ENCODE data around the gene ERC1.

The ERC1 gene

GRCh38 chr12:1102791-1103450 lies 111.9 kb downstream of the ERC1 start (continued):
- no peak for TF ChIP-seq ZNF398 (tag by site-specific recombination; IDR thresholded peaks at IDR 0.05)
- TF ChIP-seq ZNF2 (tag by site-specific recombination; IDR thresholded peaks at IDR 0.05): no peak
- no peak for TF ChIP-seq SP7 (tag by site-specific recombination; IDR thresholded peaks at IDR 0.05)
- TF ChIP-seq ZEB2 (tag by site-specific recombination; IDR thresholded peaks at IDR 0.05): no peak
- no peak for TF ChIP-seq GLI4 (tag by site-specific recombination; IDR thresholded peaks at IDR 0.05)

DNA sequence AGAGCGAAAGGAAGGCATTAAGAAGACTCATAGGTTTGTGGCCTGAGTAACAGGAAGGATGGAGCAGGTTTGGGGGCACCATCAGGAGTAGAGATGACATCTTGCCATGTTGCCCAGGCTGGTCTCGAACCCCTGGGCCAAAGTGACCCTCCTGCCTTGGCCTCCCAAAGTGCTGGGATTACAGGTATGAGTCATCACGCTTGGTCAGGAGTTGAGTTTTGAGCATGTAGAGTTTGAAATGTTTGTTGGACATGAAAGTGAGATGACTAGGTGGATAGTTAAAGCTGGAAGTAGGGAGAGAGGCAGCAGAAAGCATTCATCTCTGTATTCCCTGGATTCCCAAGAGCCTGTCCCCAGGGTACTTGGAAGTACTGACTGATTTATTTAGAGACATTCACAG lies 112.6 kb downstream of the ERC1 start:
- H3K4me3 ChIP-seq (ENCODE audit: low read depth, low read length): no peak overlapping the region
- ChIA-PET CTCF (interaction anchor here (0.6 to 3.6 kb wide), 5 partner anchors 11 to 533 kb away, joined by 3 to 21 read pairs (median 4); no protein-coding TSS in a partner anchor), POLR2A (interaction anchor here (0.6 kb wide), 1 partner anchor 398 kb away, joined by 3 read pairs; no protein-coding TSS in a partner anchor)
- 0 out of 2 replicates have a peak, but pooled peaks cover 4% of the 10 kb centered on the region for H3K4me1 ChIP-seq (ENCODE audit: control insufficient read depth, insufficient read depth, low read length)
- no peaks in the 10 kb centered on the region for H3K36me3 ChIP-seq (ENCODE audit: control insufficient read depth in 2 of 2, insufficient read depth in 1 of 2, low read length in 2 of 2)
- TF ChIP-seq ZNF24 (tag by site-specific recombination; IDR thresholded peaks at IDR 0.05) (0 out of 2 replicates have a peak, but pooled peaks have one; percentile 19), GLIS1 (tag by site-specific recombination; IDR thresholded peaks at IDR 0.05) (peak; percentile 46; the same call in 1 of the 2 replicates), SALL2 (tag by site-specific recombination; IDR thresholded peaks at IDR 0.05; ENCODE audit: borderline replicate concordance) (no peak), ZNF654 (tag by site-specific recombination; IDR thresholded peaks at IDR 0.05; ENCODE audit: low read depth) (no peak), ZNF423 (tag by site-specific recombination; IDR thresholded peaks at IDR 0.05) (no peak), ZNF354C (tag by site-specific recombination; IDR thresholded peaks at IDR 0.05; ENCODE audit: borderline replicate concordance, low read depth) (no peak), MZF1 (tag by site-specific recombination; IDR thresholded peaks at IDR 0.05; ENCODE audit: borderline replicate concordance) (no peak), ZNF114 (tag by site-specific recombination; IDR thresholded peaks at IDR 0.05) (no peak), PRDM1 (tag by site-specific recombination; IDR thresholded peaks at IDR 0.05) (peak; percentile 60; the same call in 1 of the 2 replicates), RBAK (tag by site-specific recombination; IDR thresholded peaks at IDR 0.05) (no peak), GLIS2 (tag by site-specific recombination; IDR thresholded peaks at IDR 0.05) (peak; percentile 65), ZNF138 (tag by site-specific recombination; IDR thresholded peaks at IDR 0.05; ENCODE audit: borderline replicate concordance) (no peak), ZNF202 (tag by site-specific recombination; IDR thresholded peaks at IDR 0.05; ENCODE audit: borderline replicate concordance) (no peak), ZNF112 (tag by site-specific recombination; IDR thresholded peaks at IDR 0.05) (no peak), ZNF776 (tag by site-specific recombination; IDR thresholded peaks at IDR 0.05; ENCODE audit: borderline replicate concordance) (no peak), ZNF473 (tag by site-specific recombination; IDR thresholded peaks at IDR 0.05) (no peak), ZNF157 (tag by site-specific recombination; IDR thresholded peaks at IDR 0.05) (no peak), ZSCAN23 (tag by site-specific recombination; IDR thresholded peaks at IDR 0.05) (no peak)
- TF ChIP-seq, protein P1, sequence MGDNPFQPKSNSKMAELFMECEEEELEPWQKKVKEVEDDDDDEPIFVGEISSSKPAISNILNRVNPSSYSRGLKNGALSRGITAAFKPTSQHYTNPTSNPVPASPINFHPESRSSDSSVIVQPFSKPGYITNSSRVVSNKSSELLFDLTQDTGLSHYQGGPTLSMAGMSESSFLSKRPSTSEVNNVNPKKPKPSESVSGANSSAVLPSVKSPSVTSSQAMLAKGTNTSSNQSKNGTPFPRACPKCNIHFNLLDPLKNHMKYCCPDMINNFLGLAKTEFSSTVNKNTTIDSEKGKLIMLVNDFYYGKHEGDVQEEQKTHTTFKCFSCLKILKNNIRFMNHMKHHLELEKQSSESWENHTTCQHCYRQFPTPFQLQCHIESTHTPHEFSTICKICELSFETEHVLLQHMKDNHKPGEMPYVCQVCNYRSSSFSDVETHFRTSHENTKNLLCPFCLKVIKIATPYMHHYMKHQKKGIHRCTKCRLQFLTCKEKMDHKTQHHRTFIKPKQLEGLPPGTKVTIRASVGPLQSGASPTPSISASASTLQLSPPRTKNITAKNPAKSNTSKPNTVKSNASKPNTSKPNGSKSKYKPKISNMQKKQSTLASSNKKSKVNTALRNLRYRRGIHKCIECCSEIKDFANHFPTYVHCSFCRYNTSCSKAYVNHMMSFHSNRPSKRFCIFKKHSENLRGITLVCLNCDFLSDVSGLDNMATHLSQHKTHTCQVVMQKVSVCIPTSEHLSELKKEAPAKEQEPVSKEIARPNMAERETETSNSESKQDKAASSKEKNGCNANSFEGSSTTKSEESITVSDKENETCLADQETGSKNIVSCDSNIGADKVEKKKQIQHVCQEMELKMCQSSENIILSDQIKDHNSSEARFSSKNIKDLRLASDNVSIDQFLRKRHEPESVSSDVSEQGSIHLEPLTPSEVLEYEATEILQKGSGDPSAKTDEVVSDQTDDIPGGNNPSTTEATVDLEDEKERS (tag by site-specific recombination; IDR thresholded peaks at IDR 0.05): no peak
- no peak overlapping the region for H3K27ac ChIP-seq (ENCODE audit: extremely low read depth, low read depth, low read length)
- no peaks in the 10 kb centered on the region for H3K9me3 ChIP-seq (ENCODE audit: control insufficient read depth, insufficient read depth, low read depth, low read length)
